Choroid plexus epithelial cell (primary cell): Measurements from ENCODE around the gene ABTB2.

Experiments used
- DNase-seq: peaks from one replicate; pipeline ENCODE4 v3.0.0-alpha.2; 2010; ENCODE audit warnings: low read depth
- H3K4me3 ChIP-seq: 2 replicates; pipeline ENCODE4 v1.5.1; 2011; ENCODE audit warnings: low read depth, mild to moderate bottlenecking, control low read depth, low read length, moderate library complexity
- CTCF ChIP-seq: conservative IDR thresholded peaks from 2 replicates; pipeline ENCODE4 v1.5.1; 2011; ENCODE audit warnings: low read depth, mild to moderate bottlenecking, control low read depth, inconsistent platforms, low read length, moderate library complexity

ABTB2 gene

GRCh38 chr11:34140149-34140548 lies 217.7 kb downstream of the ABTB2 start:
- no peak for DNase-seq
- TF ChIP-seq CTCF: no peak

DNA sequence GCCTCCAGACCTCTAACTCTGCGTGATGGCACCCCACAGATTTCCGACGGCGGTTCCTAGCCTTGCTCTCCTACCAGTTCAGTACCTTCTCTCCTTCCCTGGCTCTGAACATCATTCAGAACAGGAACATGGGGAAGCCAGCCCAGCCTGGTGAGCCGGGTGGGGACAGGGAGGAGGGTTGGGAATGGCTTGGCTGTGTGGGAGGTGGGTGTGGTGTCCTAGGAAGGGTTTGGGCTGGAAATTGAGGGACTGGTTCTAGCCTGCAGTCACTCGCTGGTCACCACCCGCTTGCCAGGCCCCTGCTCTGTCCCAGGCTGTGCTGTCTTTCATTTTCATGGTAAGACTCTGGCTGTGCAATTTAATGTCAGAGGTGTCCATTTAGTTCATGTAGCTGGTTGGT lies 218.5 kb downstream of the ABTB2 start:
- TF ChIP-seq CTCF: no peak
- H3K4me3 ChIP-seq: no peak overlapping the region
- DNase-seq: no peak

More at GRCh38 chr11:34140149-34140548, 217.7 kb downstream of the ABTB2 start:
- no peak overlapping the region for H3K4me3 ChIP-seq

DNA sequence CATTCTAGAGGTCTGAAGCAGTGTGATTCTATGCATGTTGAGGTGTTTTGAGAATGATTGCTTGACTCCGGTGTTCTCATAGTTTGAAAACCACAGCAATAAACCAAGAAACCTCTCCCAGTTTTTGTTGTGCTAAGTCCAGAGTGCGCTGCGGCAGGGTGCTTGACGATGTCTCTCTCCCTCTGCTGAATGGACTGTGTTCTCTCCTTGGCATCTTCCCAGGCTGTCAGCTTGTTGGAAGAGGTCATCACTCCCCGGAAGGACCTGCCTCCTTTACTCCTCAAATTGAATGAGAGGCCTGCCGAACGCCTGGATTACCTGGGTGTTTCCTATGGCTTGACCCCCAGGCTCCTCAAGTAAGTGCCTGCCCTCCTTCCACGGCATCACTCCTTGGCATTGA lies 221.4 kb downstream of the ABTB2 start:
- TF ChIP-seq CTCF: no peak
- no peak for DNase-seq

DNA sequence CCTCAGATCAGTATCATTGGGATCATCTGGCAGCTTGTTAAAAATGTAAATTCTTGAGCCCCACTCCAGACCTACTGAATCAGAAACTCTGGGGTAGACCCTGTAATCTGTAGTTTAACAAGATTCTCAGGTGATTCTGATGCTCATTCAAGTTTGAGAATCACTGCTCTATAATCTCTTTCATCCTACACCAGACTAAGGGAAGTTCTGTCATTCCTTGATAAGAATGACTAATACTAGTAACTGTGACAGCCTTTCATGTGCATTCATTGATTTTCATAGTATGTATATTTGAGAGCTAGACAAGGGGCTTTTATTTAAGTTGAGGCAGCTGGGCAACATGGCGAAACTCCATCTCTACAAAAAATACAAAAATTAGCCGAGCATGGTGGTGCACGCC lies 222.4 kb downstream of the ABTB2 start:
- no peak for DNase-seq
- TF ChIP-seq CTCF: no peak
- no peak overlapping the region for H3K4me3 ChIP-seq

More for the DNA sequence above, 221.4 kb downstream of the ABTB2 start:
- no peak overlapping the region for H3K4me3 ChIP-seq

GRCh38 chr11:34134765-34135164 lies 223.0 kb downstream of the ABTB2 start:
- DNase-seq: no peak
- no peak for TF ChIP-seq CTCF
- no peak overlapping the region for H3K4me3 ChIP-seq

DNA sequence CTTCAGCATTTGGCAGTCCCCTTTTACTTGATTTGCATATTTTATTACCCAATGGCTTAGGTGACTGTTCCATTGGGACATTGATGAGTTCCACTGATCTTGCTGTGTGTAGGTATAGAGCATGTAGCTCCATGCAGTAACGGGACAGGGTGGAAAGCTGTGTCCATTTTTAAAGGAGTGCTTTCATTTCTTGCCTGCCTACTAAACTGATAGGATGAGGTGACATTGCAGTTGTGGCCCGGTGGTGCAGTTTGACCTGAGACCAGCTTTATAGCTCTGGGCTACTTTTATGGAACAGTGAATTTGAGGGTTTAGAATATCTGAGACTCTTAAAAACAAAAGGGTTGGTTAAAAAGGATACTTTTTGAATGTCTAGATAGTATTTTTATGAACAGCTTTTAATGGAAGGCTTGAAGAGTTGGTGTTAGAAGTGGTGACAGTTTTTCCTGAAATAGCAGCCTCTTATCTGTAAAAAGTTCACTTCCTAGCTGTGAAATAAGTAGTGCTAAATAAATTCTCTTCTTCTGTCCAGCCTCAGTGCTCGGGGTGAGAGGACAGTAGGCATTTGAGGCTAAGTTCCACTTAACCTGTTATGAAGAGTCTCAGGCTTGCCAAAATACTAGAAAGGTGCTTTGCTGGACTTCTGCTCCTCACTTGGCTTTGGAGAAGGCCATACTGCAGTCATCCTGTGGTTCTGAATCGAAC lies 225.4 kb downstream of the ABTB2 start:
- no peak overlapping the region for H3K4me3 ChIP-seq
- no peak for DNase-seq
- no peak for TF ChIP-seq CTCF

- DNase-seq: no peak
- no peak for TF ChIP-seq CTCF
- no peak overlapping the region for H3K4me3 ChIP-seq
Observed at GRCh38 chr11:34128824-34129223, 229.0 kb downstream of the ABTB2 start.
